ENCODE results near the gene LHFPL6.
A peak's percentile ranks its signal among the peaks of the same experiment; 100 is the strongest.

The LHFPL6 gene

DNA sequence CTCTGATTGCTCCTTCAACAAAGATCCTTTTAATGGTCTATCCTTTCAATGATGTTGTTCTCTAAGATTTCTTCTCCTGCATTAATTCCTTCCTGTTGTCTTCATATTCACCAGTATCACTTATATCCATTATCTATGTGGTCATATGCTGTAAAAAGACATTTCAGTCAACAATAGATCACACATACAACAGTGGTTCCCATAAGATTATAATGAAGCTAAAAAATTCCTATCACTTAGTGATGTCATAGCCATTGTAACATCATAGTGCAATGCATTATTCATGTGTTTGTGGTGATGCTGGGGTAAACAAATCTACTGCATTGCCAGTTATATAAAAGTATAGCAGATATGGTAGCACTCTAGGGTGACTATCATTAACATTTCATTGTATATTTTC, 266.1 kb downstream of the LHFPL6 start:
- FAIRE-seq = no peak
- TF ChIP-seq POLR2A (IDR thresholded peaks at IDR 0.05; ENCODE audit: low read depth, low read length) = no peak
- DNase-seq (ENCODE audit: insufficient read length, low spot score) = no peak

DNA sequence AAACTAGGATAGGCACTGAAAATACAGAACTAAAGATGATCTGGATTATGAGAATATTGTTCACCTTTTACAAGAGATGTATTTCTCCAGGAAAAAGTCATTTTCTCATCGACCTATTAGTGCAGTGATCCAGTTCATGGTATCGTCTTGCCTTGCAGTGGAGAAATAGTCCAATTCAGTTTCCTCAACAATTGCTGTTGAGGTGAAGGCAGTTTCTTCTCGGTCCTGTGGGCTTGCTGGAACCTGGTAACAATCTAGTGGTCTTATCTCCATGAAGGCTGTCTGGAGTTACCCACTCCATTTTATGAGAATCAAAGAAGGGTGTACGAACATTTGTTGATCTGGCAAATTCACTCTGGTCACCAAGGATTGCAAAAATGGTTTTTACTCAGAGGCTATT, 266.8 kb downstream of the LHFPL6 start:
- FAIRE-seq (no peak), DNase-seq (ENCODE audit: insufficient read length, low spot score) (no peak)
- TF ChIP-seq POLR2A (IDR thresholded peaks at IDR 0.05; ENCODE audit: low read depth, low read length) = no peak

DNA sequence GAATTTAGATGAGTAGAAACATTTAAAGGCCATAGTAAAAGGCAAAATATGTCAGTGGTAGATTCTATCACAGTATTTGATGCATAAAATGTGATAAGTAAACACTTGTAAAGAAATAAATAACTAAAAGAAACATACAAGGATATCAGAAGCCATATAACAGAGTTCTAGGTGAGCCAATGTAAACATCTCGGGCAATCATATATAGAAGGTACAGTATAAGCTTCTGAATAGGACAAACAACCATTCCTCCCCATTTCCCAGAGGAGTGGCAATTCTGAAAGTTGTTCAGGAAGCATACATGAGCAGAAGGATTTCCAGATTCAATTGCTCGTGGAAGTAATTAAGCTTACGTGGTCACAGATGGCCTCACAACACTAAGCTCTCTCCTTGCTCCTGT, 267.3 kb downstream of the LHFPL6 start:
- DNase-seq (ENCODE audit: insufficient read length, low spot score) = no peak

DNA sequence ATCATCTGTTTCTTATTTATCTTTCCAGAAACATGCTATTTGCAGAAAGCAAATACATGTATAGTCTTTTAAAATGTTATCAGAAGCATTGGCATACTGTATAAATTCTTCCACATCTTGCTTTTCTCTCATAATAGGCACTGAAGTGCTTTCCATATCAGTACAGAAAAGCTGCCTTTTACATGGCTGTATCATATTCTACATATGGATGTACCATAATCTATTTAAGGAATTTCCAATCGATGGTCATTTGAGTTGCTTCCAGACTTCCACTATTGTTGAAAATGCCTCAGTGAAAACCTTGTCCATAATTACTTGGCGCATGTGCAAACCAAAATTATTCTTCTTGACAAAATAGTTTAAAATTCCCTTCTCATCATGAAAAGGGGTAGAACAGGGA, 272.5 kb downstream of the LHFPL6 start:
- FAIRE-seq (no peak), DNase-seq (ENCODE audit: insufficient read length, low spot score) (no peak)
- no peak for TF ChIP-seq POLR2A (IDR thresholded peaks at IDR 0.05; ENCODE audit: low read depth, low read length)

More for the DNA sequence above, 267.3 kb downstream of the LHFPL6 start:
- TF ChIP-seq POLR2A (IDR thresholded peaks at IDR 0.05; ENCODE audit: low read depth, low read length) = no peak
- FAIRE-seq = no peak

DNA sequence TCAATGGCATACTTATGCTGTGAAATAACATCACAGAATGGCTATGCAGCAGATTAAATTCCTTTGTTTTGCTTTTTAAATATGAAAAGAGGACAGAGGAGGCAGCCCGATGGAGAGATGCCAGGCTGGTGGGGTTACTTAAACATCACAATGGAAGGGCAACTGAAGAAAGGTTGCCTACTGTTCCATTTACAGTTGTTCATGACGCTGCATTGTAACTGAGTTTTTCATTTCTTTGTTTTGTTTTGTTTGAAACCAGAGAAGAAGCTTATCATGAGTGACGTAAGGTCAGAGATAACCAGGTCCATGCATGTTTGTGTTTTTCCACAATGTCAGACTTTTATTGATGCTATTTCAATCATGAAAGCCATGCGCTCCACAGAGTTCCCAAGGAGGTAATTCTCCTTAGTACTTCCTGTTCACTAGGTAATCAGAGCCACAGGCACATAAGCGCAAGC, 273.8 kb downstream of the LHFPL6 start:
- FAIRE-seq (no peak), DNase-seq (ENCODE audit: insufficient read length, low spot score) (no peak)
- TF ChIP-seq POLR2A (IDR thresholded peaks at IDR 0.05; ENCODE audit: low read depth, low read length) = no peak

DNA sequence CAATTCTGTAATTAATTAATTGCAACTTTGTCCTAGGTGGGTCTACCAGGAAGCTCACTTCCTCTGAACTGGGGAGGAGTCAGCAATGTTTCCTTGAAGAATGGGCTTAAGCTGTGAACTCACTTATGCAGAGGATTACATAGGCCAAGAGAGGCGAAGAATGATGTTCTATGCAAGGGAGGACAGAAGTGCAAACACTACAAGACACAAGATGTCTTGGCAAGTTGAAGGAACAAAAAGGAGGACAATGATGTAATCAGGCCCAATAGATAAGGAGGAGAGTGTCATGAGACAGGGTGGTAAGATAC, 275.9 kb downstream of the LHFPL6 start:
- DNase-seq (ENCODE audit: insufficient read length, low spot score) = no peak

DNA sequence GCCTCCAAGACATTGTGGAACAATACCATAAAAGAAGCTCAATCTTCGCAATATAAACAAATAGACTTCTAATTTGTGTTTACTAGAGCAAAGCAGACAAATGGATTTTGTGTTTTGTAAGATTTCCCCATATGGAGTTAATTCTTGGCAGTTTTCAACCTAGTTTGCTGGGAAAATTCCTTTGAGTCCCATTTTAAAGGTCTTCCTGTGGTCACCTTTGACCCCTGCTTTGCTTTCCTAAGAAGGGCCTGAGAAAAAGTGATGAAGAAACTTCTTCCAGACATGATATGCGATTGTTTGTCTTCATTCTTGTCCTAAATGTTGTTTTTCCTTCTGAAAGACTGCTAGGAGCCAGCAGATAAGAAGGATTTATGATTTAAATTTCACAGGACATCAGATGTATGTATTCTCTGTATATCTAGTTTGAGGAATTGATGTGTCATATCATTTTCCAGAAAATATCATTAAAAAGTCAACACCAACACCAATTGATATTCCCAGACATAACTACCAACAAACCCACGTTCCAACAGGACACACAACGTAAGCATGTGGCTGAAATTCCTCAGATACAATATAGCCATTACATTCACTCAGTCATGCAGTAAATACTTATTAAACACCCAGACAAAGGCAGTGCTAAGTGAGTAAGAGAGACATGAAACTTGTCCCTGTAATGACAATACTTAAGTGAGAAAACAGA, 276.4 kb downstream of the LHFPL6 start:
- no peak for TF ChIP-seq POLR2A (IDR thresholded peaks at IDR 0.05; ENCODE audit: low read depth, low read length)
- FAIRE-seq (no peak), DNase-seq (ENCODE audit: insufficient read length, low spot score) (no peak)

More for the DNA sequence above, 275.9 kb downstream of the LHFPL6 start:
- TF ChIP-seq POLR2A (IDR thresholded peaks at IDR 0.05; ENCODE audit: low read depth, low read length) = no peak
- no peak for FAIRE-seq

DNA sequence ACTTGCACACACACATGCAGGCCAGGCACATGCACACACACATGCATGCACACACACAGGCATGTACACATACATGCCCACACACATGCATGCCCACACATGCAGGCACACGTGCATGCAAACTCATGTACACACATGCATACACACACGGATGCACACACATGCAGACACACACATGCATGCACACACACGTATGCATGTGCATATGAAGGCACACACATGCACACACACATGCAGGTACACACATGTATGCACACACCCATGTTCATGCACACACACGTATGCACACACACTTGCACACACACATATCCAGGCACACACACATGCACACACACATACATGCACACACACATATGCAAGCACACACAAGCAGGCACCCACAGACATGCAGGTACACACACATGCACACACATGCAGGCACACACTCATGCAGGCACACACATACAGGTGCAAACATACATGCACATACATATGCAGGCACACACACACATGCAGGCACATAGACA, 278.1 kb downstream of the LHFPL6 start:
- DNase-seq (ENCODE audit: insufficient read length, low spot score) (no peak), FAIRE-seq (no peak)

DNA sequence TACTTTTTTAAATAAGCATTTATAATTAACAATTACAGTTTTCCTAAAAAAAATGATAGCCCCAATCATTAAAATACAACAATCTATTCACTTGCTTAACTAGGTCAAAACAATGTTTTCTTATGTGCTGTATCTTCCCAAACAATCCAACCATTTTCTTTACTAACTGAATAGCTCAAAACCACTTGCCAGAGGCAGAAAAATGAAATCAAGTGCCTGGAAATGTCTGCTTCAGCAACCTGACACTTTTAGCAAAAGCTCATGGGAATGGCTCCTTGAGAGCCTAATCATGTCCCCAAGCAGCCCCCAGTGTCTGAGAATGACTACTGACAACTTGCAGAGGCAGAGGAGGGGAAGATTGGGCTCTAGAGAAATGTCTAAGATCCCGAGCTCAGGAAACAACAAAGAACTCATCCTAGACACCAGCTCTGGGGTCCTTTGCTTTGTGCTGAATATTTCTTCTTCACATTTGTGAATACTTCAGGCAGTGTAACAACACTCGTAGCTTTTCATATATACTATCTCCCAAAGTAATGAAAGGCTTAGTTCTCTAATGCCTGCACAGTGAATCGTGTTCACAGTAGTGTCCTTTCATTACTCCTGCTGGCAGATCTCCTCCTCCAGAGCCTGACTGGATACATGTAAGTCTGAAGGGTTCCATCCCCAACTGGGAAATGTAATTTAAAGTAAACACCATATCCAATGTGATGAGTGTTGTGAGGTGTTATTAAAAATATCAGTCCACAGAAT, 280.0 kb downstream of the LHFPL6 start:
- DNase-seq (ENCODE audit: insufficient read length, low spot score) = no peak
- no peak for FAIRE-seq
- TF ChIP-seq POLR2A (IDR thresholded peaks at IDR 0.05; ENCODE audit: low read depth, low read length) = no peak

More for the DNA sequence above, 278.1 kb downstream of the LHFPL6 start:
- no peak for TF ChIP-seq POLR2A (IDR thresholded peaks at IDR 0.05; ENCODE audit: low read depth, low read length)

DNA sequence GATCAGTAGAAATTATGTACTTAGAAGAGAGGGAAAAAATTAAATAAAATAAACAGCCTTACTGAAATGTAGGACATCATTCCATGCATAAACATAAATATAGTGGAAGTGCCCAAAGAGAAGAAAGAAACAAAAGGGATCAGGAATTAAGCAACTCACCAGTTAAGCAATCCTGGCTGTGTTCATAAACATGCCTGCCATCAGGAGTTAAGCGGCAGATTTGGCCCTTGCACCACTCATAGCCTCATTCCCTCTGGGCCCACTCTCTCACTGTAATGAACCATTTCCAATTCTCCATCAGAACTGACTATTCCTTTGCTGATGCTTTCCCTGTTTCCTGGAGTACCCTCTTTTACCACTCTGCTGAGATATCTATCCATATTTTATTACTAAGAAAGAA, 281.4 kb downstream of the LHFPL6 start:
- FAIRE-seq (no peak), DNase-seq (ENCODE audit: insufficient read length, low spot score) (no peak)
- TF ChIP-seq POLR2A (IDR thresholded peaks at IDR 0.05; ENCODE audit: low read depth, low read length) = no peak

DNA sequence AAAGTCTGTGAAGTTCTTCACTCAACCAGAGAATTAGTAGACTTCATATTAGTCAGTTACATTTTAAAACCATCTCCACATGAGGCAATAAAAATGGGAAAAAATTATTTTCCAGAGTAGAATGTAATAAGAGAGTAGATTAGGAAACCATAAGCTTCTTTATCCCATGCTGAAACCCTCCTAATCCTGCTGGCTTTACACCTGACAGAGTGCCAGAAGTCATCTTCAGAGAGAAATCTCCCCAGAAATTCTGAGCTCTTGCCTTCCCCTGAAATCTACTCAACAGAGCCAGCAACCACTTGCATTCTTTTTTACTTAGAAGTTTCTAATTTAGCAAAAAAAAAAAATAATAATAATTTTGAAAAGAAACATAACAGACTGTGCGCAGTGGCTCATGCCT, 284.8 kb downstream of the LHFPL6 start:
- TF ChIP-seq POLR2A (IDR thresholded peaks at IDR 0.05; ENCODE audit: low read depth, low read length) = no peak
- no peak for DNase-seq (ENCODE audit: insufficient read length, low spot score)
- no peak for FAIRE-seq

DNA sequence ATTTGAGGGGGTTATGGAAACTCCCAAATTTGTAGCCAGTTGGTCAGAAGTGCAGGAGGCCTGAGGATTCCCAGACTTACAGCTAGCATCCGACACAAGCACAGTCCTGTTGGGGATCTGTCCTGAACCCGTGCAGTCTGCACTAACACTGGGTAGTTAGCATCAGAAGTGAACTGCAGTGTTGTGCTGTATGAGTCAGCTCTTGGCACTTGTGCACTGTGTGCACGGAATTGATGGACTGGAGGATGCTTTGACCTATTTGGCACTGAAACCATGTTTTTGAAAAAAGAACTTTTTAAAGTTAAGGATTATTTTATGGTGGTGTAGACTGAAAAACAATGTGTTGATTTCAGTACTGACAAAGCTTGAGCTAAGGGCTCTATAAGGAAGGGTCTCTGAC, 285.7 kb downstream of the LHFPL6 start:
- DNase-seq (ENCODE audit: insufficient read length, low spot score) = no peak
- TF ChIP-seq POLR2A (IDR thresholded peaks at IDR 0.05; ENCODE audit: low read depth, low read length) = no peak
- peak; percentile 55 for FAIRE-seq

DNA sequence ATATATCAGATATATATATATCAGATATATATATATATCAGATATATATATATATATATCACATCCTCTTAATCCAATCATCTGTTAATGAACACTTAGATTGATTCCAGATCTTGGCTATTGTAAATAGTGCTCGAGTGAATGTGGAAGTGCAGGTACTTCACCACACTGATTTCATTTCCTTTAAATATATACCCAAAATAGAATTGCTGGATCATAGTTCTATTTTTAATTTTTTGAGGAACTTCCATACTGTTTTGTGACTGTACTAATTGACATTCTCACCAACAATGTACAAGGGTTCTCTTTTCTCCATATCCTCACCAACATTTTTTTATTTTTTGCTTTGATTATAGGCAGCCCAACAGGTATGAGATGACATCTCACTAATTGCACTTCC, 287.2 kb downstream of the LHFPL6 start:
- DNase-seq (ENCODE audit: insufficient read length, low spot score) (no peak), FAIRE-seq (no peak)
- TF ChIP-seq POLR2A (IDR thresholded peaks at IDR 0.05; ENCODE audit: low read depth, low read length) = no peak

DNA sequence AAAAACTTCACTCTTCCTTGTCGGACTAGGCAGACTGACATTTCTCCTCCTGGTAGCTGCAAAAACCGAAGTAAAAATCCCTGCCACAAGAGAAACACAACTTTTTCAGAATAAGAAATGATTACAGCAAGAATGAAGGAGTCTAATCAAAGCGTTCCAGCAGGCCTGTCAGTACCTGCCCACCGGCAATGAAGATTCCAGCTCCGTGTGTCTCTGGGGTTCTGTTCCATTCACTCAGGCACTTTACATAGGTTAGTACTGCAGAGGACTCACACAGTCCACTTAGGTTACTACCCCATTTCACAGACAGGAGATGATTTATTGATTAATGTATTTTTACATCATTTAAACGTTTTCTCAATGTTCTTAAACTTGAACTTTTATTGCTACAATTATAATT, 289.3 kb downstream of the LHFPL6 start:
- FAIRE-seq = no peak
- DNase-seq (ENCODE audit: insufficient read length, low spot score) = no peak
- TF ChIP-seq POLR2A (IDR thresholded peaks at IDR 0.05; ENCODE audit: low read depth, low read length) = no peak

DNA sequence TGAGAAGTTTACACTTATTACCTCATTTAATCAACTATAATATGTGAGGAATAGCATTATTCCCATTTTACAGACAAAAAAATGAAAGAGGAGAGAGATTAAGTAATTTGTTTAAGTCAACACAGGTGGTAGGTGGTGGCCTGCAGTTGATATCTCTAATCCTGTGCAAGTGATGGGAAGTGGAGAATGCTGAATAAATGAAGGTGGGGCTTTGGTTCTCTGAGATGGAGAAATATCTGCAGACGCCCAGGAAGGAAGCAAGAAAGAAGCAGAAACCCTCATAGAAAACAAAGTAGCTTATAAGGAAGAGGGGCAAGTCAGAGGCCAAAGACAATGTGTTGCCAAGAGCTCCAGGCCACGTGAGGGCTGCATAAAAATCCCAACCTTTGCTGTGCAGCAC, 290.4 kb downstream of the LHFPL6 start:
- TF ChIP-seq POLR2A (IDR thresholded peaks at IDR 0.05; ENCODE audit: low read depth, low read length) = no peak
- FAIRE-seq (no peak), DNase-seq (ENCODE audit: insufficient read length, low spot score) (no peak)
